ENCODE measurements around the gene CDC42SE1.
A peak's percentile ranks its signal among the peaks of the same experiment; 100 is the strongest.

Gene CDC42SE1

DNA sequence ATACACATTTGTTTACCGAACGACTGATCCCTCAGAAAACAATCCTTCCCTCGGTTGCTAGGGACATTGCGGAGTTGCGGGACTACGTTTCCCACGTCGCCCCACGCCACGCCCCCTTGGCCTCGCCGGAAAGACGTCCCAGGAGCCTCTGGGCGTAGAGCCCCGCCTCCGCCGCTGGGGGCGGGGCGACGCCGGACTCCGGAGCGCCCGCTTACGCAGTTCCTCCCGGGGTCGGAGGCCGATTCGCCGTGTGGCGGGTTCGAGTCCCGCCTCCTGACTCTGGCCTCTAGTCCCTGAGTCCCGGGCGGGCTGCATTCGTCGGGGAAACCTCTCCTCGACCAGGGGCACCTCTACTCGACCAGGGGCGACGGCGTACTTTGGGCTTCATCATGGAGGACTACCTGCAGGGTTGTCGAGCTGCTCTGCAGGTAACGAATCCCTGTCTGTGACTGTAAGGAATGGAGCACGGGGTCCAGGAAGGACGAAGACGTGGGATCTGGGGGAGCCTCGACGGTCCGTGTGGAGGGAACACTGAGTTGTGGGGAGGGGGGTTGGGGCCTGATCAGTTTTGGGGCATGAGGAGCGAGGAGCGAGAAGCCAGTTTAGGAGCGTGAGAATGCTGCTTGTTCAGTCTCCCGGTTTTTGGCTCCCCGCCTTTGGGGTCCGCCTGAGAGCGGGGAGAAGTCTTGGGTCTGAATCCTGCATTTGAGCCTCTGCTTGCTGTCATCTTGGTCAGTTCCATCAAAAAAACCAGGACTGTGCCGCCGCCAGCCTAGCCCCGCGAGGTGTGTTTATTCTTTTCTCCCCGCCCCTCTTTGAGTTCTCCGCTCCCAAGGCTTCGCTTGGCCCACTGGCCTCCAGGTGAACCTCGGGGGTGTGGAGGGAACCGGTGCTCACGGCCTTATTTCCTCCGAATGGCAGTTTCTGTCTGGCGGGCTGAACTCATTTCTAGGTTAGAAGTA is 50.9 kb downstream of the CDC42SE1 start, which contains the start of gene PRUNE1:
TSS of gene PRUNE1 (plus strand) at position 206 of the 962 bp plus-strand sequence. CDS start at position 390, 184 bp downstream.
- DNase-seq = peak; percentile 97

- no peak for DNase-seq
These were observed 51.6 kb downstream of the CDC42SE1 start for GRCh38 chr1:151007853-151008243.

DNA sequence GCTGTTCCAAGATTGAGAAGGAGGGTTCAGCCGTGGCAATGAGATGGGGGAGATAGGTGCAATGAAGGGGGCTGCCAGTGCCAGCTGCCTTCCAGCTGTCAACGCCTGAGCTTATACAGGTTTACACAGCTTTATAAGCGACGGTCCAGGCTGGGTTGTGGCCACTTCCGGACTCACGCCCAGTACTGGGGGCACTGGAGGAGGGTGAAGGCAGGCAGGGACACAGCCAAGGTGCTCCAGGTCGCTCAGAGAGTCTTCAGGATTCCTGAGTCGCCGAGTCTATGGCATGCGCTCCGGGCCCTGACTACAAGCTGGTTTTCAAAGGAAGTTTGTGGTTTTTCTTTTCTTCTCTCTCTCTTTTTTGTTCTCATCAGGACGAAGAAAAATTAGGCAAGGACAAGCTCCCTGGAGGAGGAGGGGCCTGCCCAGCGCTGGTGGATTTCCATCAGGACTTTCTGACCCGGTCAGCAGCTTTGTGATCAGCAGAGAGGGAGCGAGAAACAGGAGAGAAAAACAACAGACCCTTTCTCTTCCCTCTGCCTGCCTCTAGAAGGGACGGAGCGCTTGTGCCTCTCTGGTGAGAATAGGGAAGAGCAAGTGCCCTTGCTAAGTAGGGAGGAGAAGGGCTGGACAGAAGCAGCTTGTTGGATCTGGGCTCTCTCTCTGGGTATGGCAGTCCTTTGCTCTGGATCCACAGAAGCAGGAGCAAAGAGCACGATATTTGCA is 52.9 kb downstream of the CDC42SE1 start, which contains the start of gene MINDY1:
TSS of gene MINDY1 (minus strand) at position 576 of the 726 bp plus-strand sequence. CDS start 4,285 bp downstream, outside the sequence.
- DNase-seq = no peak

- no peak for DNase-seq
These were observed 53.6 kb downstream of the CDC42SE1 start for GRCh38 chr1:151005729-151006319.

- no peak for DNase-seq
These were observed 56.2 kb downstream of the CDC42SE1 start for GRCh38 chr1:151003180-151003579.

- DNase-seq = no peak
These were observed 56.8 kb downstream of the CDC42SE1 start for GRCh38 chr1:151002611-151003010.

DNA sequence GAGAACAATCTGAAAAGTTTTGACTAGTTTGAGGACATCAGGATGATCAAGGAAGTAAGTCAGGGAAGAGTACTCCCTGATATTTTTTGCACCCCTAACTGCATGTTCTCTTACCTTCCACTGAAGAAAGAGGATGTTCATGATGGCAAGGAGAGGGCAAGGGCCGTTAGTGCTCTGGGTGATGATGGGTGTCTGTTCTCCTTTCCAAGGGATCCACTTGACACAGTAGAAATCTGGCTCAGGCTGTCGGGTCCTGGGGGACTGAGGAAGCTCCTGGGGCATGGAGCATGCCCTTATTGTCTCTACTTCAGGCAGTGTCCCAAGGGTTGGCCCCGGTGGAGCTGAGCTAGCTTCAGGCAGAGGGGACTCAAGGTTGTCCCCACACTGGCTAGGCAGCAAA is 57.4 kb downstream of the CDC42SE1 start:
- no peak for DNase-seq

DNA sequence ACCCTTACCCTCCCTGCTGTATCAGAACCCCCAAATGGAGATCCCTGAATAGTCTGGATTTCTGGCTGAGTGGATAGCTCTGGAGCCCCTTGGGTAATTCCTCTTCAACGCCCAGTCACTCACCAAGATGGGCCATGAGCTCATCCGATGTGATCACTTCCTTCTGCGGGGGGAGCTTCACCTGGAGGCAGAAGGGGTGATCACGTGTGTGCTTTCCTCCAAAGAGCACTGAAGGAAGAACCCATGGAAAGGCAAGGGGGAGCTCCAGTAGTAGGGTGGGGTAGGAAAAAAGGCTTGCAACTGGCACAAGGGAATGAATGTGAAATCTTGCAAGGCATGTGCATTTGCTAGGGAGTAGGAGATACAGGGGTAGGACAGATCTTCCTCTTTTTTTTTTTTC is 57.8 kb downstream of the CDC42SE1 start:
- no peak for DNase-seq

Measured in effector CD4-positive, alpha-beta T cell (primary cell).